ENCODE measurements around the gene CASP7. TPM values are rescaled to one million over a fixed set of nuclear protein-coding genes. Genes with fewer than 3 reads are reported as not detected.

The CASP7 gene
- total and polyA plus RNA-seq, 2 of the 8 experiments (the other 6 are each of a cell fraction or from before 2014, with no cell fraction given): 2.3 to 4.1 TPM

GRCh38 chr10:113732966-113733365 lies 53.3 kb downstream of the CASP7 start (continued):
- TF ChIP-seq, protein P1, sequence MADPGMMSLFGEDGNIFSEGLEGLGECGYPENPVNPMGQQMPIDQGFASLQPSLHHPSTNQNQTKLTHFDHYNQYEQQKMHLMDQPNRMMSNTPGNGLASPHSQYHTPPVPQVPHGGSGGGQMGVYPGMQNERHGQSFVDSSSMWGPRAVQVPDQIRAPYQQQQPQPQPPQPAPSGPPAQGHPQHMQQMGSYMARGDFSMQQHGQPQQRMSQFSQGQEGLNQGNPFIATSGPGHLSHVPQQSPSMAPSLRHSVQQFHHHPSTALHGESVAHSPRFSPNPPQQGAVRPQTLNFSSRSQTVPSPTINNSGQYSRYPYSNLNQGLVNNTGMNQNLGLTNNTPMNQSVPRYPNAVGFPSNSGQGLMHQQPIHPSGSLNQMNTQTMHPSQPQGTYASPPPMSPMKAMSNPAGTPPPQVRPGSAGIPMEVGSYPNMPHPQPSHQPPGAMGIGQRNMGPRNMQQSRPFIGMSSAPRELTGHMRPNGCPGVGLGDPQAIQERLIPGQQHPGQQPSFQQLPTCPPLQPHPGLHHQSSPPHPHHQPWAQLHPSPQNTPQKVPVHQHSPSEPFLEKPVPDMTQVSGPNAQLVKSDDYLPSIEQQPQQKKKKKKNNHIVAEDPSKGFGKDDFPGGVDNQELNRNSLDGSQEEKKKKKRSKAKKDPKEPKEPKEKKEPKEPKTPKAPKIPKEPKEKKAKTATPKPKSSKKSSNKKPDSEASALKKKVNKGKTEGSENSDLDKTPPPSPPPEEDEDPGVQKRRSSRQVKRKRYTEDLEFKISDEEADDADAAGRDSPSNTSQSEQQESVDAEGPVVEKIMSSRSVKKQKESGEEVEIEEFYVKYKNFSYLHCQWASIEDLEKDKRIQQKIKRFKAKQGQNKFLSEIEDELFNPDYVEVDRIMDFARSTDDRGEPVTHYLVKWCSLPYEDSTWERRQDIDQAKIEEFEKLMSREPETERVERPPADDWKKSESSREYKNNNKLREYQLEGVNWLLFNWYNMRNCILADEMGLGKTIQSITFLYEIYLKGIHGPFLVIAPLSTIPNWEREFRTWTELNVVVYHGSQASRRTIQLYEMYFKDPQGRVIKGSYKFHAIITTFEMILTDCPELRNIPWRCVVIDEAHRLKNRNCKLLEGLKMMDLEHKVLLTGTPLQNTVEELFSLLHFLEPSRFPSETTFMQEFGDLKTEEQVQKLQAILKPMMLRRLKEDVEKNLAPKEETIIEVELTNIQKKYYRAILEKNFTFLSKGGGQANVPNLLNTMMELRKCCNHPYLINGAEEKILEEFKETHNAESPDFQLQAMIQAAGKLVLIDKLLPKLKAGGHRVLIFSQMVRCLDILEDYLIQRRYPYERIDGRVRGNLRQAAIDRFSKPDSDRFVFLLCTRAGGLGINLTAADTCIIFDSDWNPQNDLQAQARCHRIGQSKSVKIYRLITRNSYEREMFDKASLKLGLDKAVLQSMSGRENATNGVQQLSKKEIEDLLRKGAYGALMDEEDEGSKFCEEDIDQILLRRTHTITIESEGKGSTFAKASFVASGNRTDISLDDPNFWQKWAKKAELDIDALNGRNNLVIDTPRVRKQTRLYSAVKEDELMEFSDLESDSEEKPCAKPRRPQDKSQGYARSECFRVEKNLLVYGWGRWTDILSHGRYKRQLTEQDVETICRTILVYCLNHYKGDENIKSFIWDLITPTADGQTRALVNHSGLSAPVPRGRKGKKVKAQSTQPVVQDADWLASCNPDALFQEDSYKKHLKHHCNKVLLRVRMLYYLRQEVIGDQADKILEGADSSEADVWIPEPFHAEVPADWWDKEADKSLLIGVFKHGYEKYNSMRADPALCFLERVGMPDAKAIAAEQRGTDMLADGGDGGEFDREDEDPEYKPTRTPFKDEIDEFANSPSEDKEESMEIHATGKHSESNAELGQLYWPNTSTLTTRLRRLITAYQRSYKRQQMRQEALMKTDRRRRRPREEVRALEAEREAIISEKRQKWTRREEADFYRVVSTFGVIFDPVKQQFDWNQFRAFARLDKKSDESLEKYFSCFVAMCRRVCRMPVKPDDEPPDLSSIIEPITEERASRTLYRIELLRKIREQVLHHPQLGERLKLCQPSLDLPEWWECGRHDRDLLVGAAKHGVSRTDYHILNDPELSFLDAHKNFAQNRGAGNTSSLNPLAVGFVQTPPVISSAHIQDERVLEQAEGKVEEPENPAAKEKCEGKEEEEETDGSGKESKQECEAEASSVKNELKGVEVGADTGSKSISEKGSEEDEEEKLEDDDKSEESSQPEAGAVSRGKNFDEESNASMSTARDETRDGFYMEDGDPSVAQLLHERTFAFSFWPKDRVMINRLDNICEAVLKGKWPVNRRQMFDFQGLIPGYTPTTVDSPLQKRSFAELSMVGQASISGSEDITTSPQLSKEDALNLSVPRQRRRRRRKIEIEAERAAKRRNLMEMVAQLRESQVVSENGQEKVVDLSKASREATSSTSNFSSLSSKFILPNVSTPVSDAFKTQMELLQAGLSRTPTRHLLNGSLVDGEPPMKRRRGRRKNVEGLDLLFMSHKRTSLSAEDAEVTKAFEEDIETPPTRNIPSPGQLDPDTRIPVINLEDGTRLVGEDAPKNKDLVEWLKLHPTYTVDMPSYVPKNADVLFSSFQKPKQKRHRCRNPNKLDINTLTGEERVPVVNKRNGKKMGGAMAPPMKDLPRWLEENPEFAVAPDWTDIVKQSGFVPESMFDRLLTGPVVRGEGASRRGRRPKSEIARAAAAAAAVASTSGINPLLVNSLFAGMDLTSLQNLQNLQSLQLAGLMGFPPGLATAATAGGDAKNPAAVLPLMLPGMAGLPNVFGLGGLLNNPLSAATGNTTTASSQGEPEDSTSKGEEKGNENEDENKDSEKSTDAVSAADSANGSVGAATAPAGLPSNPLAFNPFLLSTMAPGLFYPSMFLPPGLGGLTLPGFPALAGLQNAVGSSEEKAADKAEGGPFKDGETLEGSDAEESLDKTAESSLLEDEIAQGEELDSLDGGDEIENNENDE (IDR thresholded peaks at IDR 0.05; ENCODE audit: insufficient replicate concordance, low read length): no peak
